Testis (tissue), 3 donors: Measurements from ENCODE around the gene WDFY4. TPM values are rescaled to one million over a fixed set of nuclear protein-coding genes. Genes with fewer than 3 reads are reported as not detected.

Experiments
- DNase-seq: peaks from one replicate; pipeline ENCODE4 v3.0.0-alpha.2; 2019
- H3K27ac ChIP-seq, 2 donors: fragments of 200-600 bp; sonication (generic); one replicate each; pipeline ENCODE4 v1.5.1; 2019
- H3K27me3 ChIP-seq: fragments of 200-600 bp; sonication (generic); one replicate; pipeline ENCODE4 v1.5.1; 2019
- H3K36me3 ChIP-seq: fragments of 200-600 bp; sonication (generic); one replicate; pipeline ENCODE4 v1.5.1; 2017; ENCODE audit warnings: low read depth; ENCODE audit errors: missing control alignments
- H3K4me1 ChIP-seq: fragments of 200-600 bp; sonication (generic); one replicate; pipeline ENCODE4 v1.5.1; 2019
- H3K4me3 ChIP-seq, 2 donors: fragments of 200-600 bp; sonication (generic); one replicate each; pipeline ENCODE4 v1.5.1; 2017 to 2019
- H3K9me3 ChIP-seq: fragments of 200-600 bp; sonication (generic); one replicate; pipeline ENCODE4 v1.5.1; 2017
- CTCF ChIP-seq, 3 experiments: fragments of 450-650 bp in 2 of 3; fragments of 200-600 bp in 1 of 3; sonication (generic) in 1 of 3; IDR thresholded peaks; one replicate each; pipeline ENCODE4 v1.5.1; 2016 to 2019; ENCODE audit warnings: antibody characterized with exemption in 3 of 3, mild to moderate bottlenecking in 2 of 3, moderate library complexity in 1 of 3
- POLR2A ChIP-seq: fragments of 450-650 bp; IDR thresholded peaks from one replicate; pipeline ENCODE4 v1.6.1; 2017; ENCODE audit warnings: antibody characterized with exemption, mild to moderate bottlenecking, moderate library complexity
- WGBS, 2 donors: methylation state at CpG; one replicate each; pipeline ENCODE4 v1.1.5; 2018; 5-methylcytosine and 5-hydroxymethylcytosine counted together
- intact Hi-C: fragments of 100-400 bp; cut with DNase I; formaldehyde crosslinking; loops from one replicate; pipeline ENCODE4 v1.15.1; 2023; ENCODE audit warnings: low total_unique reads
- polyA plus RNA-seq: library from polyadenylated mRNA; stranded (reverse); fragments of 350-450 nt; fragmentation: Illumina TruSeq; extraction: RNeasy Lipid Tissue Mini Kit (QIAGEN cat#74804); gene quantifications from one replicate; pipeline ENCODE4 v1.2.3, GENCODE V29; 2014; ENCODE audit warnings: low read depth, low replicate concordance; ENCODE audit not compliant: insufficient read depth
- total RNA-seq, 2 donors: library from RNA; depleted of rRNA; stranded (reverse); fragments of >200 nt; gene quantifications; one replicate each; pipeline ENCODE4 v1.2.3, GENCODE V29; 2016

WDFY4 gene
- total and polyA plus RNA-seq, 3 donors from 2014 or later: 10.2 to 21.5 (median 18.4) TPM

GRCh38 chr10:48820231-48820630 is 135.6 kb downstream of the WDFY4 start:
- Histone ChIP-seq H3K27me3 (no peaks in the 10 kb centered on the region), H3K9me3 (no peaks in the 10 kb centered on the region), H3K27ac (no peak overlapping the region), H3K36me3 (no peaks in the 10 kb centered on the region), H3K4me3 (no peak overlapping the region), H3K4me1 (no peaks in the 10 kb centered on the region)
- WGBS, 2 donors: 96 to 98% methylated on average over 4 to 9 of the region's 9 CpGs
- no peak for DNase-seq
- no peak for TF ChIP-seq CTCF (IDR thresholded peaks at IDR 0.05)
- no peak for TF ChIP-seq POLR2A
- intact Hi-C loops: no loop called here

- Histone ChIP-seq H3K36me3 (no peaks in the 10 kb centered on the region), H3K9me3 (no peaks in the 10 kb centered on the region), H3K4me1 (no peaks in the 10 kb centered on the region), H3K4me3 (no peak overlapping the region), H3K27me3 (no peaks in the 10 kb centered on the region), H3K27ac (no peak overlapping the region)
- 75 to 87% methylated on average over 2 to 10 of the region's 10 CpGs for WGBS, 2 donors
- DNase-seq: no peak
- TF ChIP-seq POLR2A (no peak), CTCF (IDR thresholded peaks at IDR 0.05) (no peak)
- intact Hi-C loops: no loop called here
These were observed 136.0 kb downstream of the WDFY4 start for GRCh38 chr10:48820699-48821098.

- WGBS, 2 donors: 83 to 94% methylated on average over 2 to 4 of the region's 4 CpGs
- DNase-seq: no peak
- no peaks in the 10 kb centered on the region for H3K27me3 ChIP-seq
- no peaks in the 10 kb centered on the region for H3K4me1 ChIP-seq
- TF ChIP-seq CTCF (IDR thresholded peaks at IDR 0.05): no peak
- no peak for TF ChIP-seq POLR2A
- no peaks in the 10 kb centered on the region for H3K36me3 ChIP-seq
- no peak overlapping the region for H3K27ac ChIP-seq
- intact Hi-C loops: no loop called here
- no peaks in the 10 kb centered on the region for H3K9me3 ChIP-seq
- no peak overlapping the region for H3K4me3 ChIP-seq
These were observed 136.4 kb downstream of the WDFY4 start for GRCh38 chr10:48821111-48821510.

- WGBS, 2 donors: 87 to 88% methylated on average over 3 of the region's 3 CpGs
- Histone ChIP-seq H3K4me3 (no peak overlapping the region), H3K27me3 (no peaks in the 10 kb centered on the region), H3K9me3 (no peaks in the 10 kb centered on the region), H3K36me3 (no peaks in the 10 kb centered on the region), H3K4me1 (no peaks in the 10 kb centered on the region), H3K27ac (no peak overlapping the region)
- intact Hi-C loops: no loop called here
- no peak for TF ChIP-seq POLR2A
- no peak for TF ChIP-seq CTCF (IDR thresholded peaks at IDR 0.05)
- DNase-seq: no peak
These were observed 137.0 kb downstream of the WDFY4 start for GRCh38 chr10:48821692-48822091.

GRCh38 chr10:48833674-48834073 is 149.0 kb downstream of the WDFY4 start:
- Histone ChIP-seq H3K27ac (no peak overlapping the region), H3K4me3 (no peak overlapping the region), H3K4me1 (no peaks in the 10 kb centered on the region), H3K36me3 (no peaks in the 10 kb centered on the region), H3K27me3 (no peaks in the 10 kb centered on the region), H3K9me3 (no peaks in the 10 kb centered on the region)
- TF ChIP-seq CTCF (IDR thresholded peaks at IDR 0.05) (no peak), POLR2A (no peak)
- DNase-seq: no peak
- whole genome bisulfite sequencing, 2 donors: 88 to 93% methylated on average over 2 of the region's 2 CpGs
- intact Hi-C loops: no loop called here
